ENCODE results near the gene SH2D3A.

The SH2D3A gene

DNA sequence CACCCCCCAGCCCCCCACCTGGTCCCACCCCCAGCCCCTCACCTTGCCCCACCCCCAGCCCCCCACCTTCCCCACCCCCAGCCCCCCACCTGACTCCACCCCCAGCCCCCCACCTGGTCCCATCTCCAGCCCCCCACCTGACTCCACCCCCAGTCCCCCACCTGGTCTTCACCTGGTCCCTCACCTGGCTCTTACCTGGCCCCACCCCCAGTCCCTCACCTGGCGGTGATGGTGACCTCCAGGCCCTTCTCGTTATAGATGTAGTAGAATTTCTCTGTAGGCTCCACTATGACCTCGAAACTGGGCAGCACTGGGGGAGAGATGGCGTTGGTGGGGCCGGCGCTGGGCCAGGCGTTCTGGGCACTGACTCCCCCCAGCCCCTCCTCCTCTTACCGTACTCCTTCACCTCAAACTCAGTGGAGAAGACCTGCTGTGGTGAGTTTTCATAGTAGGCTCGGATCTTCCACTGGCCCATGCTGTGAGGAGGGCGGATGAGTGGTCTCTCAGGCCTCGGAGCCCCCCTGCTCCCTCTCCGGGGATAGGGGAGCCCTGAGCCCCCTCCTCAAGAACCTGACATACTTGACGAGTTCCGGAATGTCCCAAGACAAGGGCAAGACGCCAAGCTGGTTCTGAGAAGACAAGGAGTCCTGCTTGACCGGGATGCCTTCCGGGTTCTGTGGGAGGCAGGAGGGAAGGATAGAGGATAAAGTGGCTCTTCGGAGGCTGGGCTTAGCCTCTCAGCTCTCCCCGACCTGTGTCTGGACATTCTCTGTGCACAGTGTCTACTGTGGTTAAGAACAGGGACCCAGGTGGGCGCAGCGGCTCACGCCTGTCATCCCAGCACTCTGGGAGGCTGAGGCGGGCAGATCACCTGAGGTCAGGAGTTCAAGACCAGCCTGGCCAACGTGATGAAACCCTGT is 53.2 kb downstream of the SH2D3A start:
- H3K36me3 ChIP-seq = no peaks in the 10 kb centered on the region
- no peak overlapping the region for H3K27ac ChIP-seq
- H3K4me1 ChIP-seq (ENCODE audit: control insufficient read depth in 1 of 2, insufficient read depth in 1 of 2, low read depth in 1 of 2, low read length in 1 of 2) = no peaks in the 10 kb centered on the region
- no peak overlapping the region for H3K4me3 ChIP-seq (ENCODE audit: low read depth in 1 of 2, low read length in 1 of 2)
- H3K9me3 ChIP-seq = no peaks in the 10 kb centered on the region
- H3K27me3 ChIP-seq = peaks cover 47% of the 10 kb centered on the region
- TF ChIP-seq, protein P1, sequence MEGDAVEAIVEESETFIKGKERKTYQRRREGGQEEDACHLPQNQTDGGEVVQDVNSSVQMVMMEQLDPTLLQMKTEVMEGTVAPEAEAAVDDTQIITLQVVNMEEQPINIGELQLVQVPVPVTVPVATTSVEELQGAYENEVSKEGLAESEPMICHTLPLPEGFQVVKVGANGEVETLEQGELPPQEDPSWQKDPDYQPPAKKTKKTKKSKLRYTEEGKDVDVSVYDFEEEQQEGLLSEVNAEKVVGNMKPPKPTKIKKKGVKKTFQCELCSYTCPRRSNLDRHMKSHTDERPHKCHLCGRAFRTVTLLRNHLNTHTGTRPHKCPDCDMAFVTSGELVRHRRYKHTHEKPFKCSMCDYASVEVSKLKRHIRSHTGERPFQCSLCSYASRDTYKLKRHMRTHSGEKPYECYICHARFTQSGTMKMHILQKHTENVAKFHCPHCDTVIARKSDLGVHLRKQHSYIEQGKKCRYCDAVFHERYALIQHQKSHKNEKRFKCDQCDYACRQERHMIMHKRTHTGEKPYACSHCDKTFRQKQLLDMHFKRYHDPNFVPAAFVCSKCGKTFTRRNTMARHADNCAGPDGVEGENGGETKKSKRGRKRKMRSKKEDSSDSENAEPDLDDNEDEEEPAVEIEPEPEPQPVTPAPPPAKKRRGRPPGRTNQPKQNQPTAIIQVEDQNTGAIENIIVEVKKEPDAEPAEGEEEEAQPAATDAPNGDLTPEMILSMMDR (IDR thresholded peaks at IDR 0.05) = no peak

GRCh38 chr19:6712692-6713670 is 54.3 kb downstream of the SH2D3A start:
- no peaks in the 10 kb centered on the region for H3K4me1 ChIP-seq (ENCODE audit: control insufficient read depth in 1 of 2, insufficient read depth in 1 of 2, low read depth in 1 of 2, low read length in 1 of 2)
- no peak overlapping the region for H3K27ac ChIP-seq
- peaks cover 57% of the 10 kb centered on the region for H3K27me3 ChIP-seq
- H3K36me3 ChIP-seq = no peaks in the 10 kb centered on the region
- no peaks in the 10 kb centered on the region for H3K9me3 ChIP-seq
- no peak overlapping the region for H3K4me3 ChIP-seq (ENCODE audit: low read depth in 1 of 2, low read length in 1 of 2)
- TF ChIP-seq, protein P1 (IDR thresholded peaks at IDR 0.05) = no peak

GRCh38 chr19:6712231-6712630 is 55.0 kb downstream of the SH2D3A start:
- Histone ChIP-seq H3K9me3 (no peaks in the 10 kb centered on the region), H3K4me3 (ENCODE audit: low read depth in 1 of 2, low read length in 1 of 2) (no peak overlapping the region), H3K27ac (no peak overlapping the region), H3K27me3 (peaks cover 62% of the 10 kb centered on the region), H3K36me3 (no peaks in the 10 kb centered on the region), H3K4me1 (ENCODE audit: control insufficient read depth in 1 of 2, insufficient read depth in 1 of 2, low read depth in 1 of 2, low read length in 1 of 2) (no peaks in the 10 kb centered on the region)
- TF ChIP-seq, protein P1 (IDR thresholded peaks at IDR 0.05) = no peak

- Histone ChIP-seq H3K9me3 (no peaks in the 10 kb centered on the region), H3K27me3 (peaks cover 58% of the 10 kb centered on the region), H3K36me3 (no peaks in the 10 kb centered on the region), H3K4me1 (ENCODE audit: control insufficient read depth in 1 of 2, insufficient read depth in 1 of 2, low read depth in 1 of 2, low read length in 1 of 2) (no peaks in the 10 kb centered on the region), H3K27ac (no peak overlapping the region), H3K4me3 (ENCODE audit: low read depth in 1 of 2, low read length in 1 of 2) (no peak overlapping the region)
- TF ChIP-seq, protein P1 (IDR thresholded peaks at IDR 0.05) = no peak
Measured at GRCh38 chr19:6711605-6712004, 55.6 kb downstream of the SH2D3A start.

DNA sequence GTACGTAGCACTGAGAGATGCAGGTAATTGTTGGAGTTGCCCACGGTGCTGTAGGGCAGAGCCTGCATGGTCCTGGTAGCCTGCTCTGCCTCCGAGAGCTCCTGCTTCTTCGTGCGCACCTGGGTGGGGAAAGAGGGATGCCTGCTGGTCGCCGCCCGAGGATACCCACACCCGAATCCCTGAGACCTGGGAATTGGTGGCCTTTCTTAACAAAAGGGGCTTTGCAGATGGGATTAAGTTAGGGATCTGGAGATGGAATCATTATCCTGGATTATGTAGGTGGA is 56.2 kb downstream of the SH2D3A start:
- Histone ChIP-seq H3K4me1 (ENCODE audit: control insufficient read depth in 1 of 2, insufficient read depth in 1 of 2, low read depth in 1 of 2, low read length in 1 of 2) (no peaks in the 10 kb centered on the region), H3K9me3 (no peaks in the 10 kb centered on the region), H3K27ac (no peak overlapping the region), H3K27me3 (peaks cover 55% of the 10 kb centered on the region), H3K4me3 (ENCODE audit: low read depth in 1 of 2, low read length in 1 of 2) (no peak overlapping the region), H3K36me3 (no peaks in the 10 kb centered on the region)
- TF ChIP-seq, protein P1 (IDR thresholded peaks at IDR 0.05) = no peak

Data from neutrophil (primary cell).